Neural progenitor cell (in vitro differentiated cells): ENCODE results near the gene MPV17L. TPM values are rescaled to one million over a fixed set of nuclear protein-coding genes. Genes with fewer than 3 reads are reported as not detected.
"Not testable (repeated sequence)": the region's sequence is repeated elsewhere in the genome, so short reads cannot be mapped to it uniquely, and the experiment has no call there.

Experiments
- DNase-seq: peaks from one replicate; pipeline ENCODE4 v3.0.0-alpha.2; 2016; ENCODE audit warnings: low spot score
- H2AFZ ChIP-seq: fragments of 200-600 bp; sonication (generic); replicated peaks from 2 replicates; pipeline ENCODE4 v1.6.1; 2016; ENCODE audit warnings: antibody characterized with exemption
- H3F3A ChIP-seq: fragments of 200-600 bp; sonication (generic); 2 replicates; pipeline ENCODE4 v1.6.1; 2016; ENCODE audit warnings: antibody characterized with exemption, low read depth
- H3K27ac ChIP-seq: fragments of 200-600 bp; sonication (generic); 2 replicates; pipeline ENCODE4 v1.5.1; 2016; ENCODE audit warnings: mild to moderate bottlenecking
- H3K27me3 ChIP-seq: fragments of 200-600 bp; sonication (generic); 2 replicates; pipeline ENCODE4 v1.6.1; 2016; ENCODE audit warnings: mild to moderate bottlenecking, moderate library complexity
- H3K36me3 ChIP-seq: fragments of 200-600 bp; sonication (generic); 2 replicates; pipeline ENCODE4 v1.5.1; 2016
- H3K4me1 ChIP-seq: fragments of 200-600 bp; sonication (generic); 2 replicates; pipeline ENCODE4 v1.6.1; 2016; ENCODE audit warnings: mixed run types
- H3K4me2 ChIP-seq: fragments of 200-600 bp; sonication (generic); 2 replicates; pipeline ENCODE4 v1.6.1; 2016
- H3K4me3 ChIP-seq: fragments of 200-600 bp; sonication (generic); 2 replicates; pipeline ENCODE4 v1.5.1; 2016
- H3K79me2 ChIP-seq: fragments of 200-600 bp; sonication (generic); 2 replicates; pipeline ENCODE4 v1.6.1; 2016; ENCODE audit warnings: low read depth
- H3K9ac ChIP-seq: fragments of 200-600 bp; sonication (generic); 2 replicates; pipeline ENCODE4 v1.6.1; 2016
- H3K9me3 ChIP-seq: fragments of 200-600 bp; sonication (generic); 2 replicates; pipeline ENCODE4 v1.5.1; 2016; ENCODE audit warnings: low read depth
- H4K20me1 ChIP-seq: fragments of 200-600 bp; sonication (generic); 2 replicates; pipeline ENCODE4 v1.6.1; 2016; ENCODE audit warnings: low read depth
- H3K27ac Mint-ChIP-seq: 3 replicates; pipeline ENCODE4 v1.8.0; 2021; ENCODE audit warnings: mixed read lengths
- H3K27me3 Mint-ChIP-seq: 2 replicates; pipeline ENCODE4 v1.8.0; 2022; ENCODE audit warnings: low read depth, mild to moderate bottlenecking, inconsistent platforms, moderate library complexity, mixed read lengths; ENCODE audit not compliant: insufficient read depth
- H3K36me3 Mint-ChIP-seq: 3 replicates; pipeline ENCODE4 v1.8.0; 2021; ENCODE audit warnings: mixed read lengths
- H3K4me1 Mint-ChIP-seq: 3 replicates; pipeline ENCODE4 v1.8.0; 2021; ENCODE audit warnings: mixed read lengths
- H3K4me3 Mint-ChIP-seq: 3 replicates; pipeline ENCODE4 v1.8.0; 2021; ENCODE audit warnings: mild to moderate bottlenecking, moderate library complexity, mixed read lengths
- H3K9me3 Mint-ChIP-seq: 3 replicates; pipeline ENCODE4 v1.8.0; 2020; ENCODE audit warnings: mixed read lengths
- EZH2 ChIP-seq: fragments of 200-600 bp; sonication (generic); IDR thresholded peaks from 2 replicates; pipeline ENCODE4 v1.6.1; 2017; ENCODE audit warnings: antibody characterized with exemption, mild to moderate bottlenecking, moderate library complexity
- EZH2phosphoT487 ChIP-seq: fragments of 200-600 bp; sonication (generic); IDR thresholded peaks from 2 replicates; pipeline ENCODE4 v1.6.1; 2017; ENCODE audit warnings: antibody characterized with exemption
- total RNA-seq: library from RNA; depleted of rRNA; stranded (reverse); fragments of >200 nt; gene quantifications from 2 replicates; pipeline ENCODE4 v1.2.3, GENCODE V29; 2015; ENCODE audit warnings: low replicate concordance
- TF ChIP-seq, protein P1 (sequence below): fragments of 200-600 bp; sonication (generic); IDR thresholded peaks from 2 replicates; pipeline ENCODE4 v1.5.1; 2017; ENCODE audit warnings: antibody characterized with exemption, mild to moderate bottlenecking

Gene MPV17L
- total RNA-seq, 1 donor from 2014 or later = 0.30 TPM

DNA sequence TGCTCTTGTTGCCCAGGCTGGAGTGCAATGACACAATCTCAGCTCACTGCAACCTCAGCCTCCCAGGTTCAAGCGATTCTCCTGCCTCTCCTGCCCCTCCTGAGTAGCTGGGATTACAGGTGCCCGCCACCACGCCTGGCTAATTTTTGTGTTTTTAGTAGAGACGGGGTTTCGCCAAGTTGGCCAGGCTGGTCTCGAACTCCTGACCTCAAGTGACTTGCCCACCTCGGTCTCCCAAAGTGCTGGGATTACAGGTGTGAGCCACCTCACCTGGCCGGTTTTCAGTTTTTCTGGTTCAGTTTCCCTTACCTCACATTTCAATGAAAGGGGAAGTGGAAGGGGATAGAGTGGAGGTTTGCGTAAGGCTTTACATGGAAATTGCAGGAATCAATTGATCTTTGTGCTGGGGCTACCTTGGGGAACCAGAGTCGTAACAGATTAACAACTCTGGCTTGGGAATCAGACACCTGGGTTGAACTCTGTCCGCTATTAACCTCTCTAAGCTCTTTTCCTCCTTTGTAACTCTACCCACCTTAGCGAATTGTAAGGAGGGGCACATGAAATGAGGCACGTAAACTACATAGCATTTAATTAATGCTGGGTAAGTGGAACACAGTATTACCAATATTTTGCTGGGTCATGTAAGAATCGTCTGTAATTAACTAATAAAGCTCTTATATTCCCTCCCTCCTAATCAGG lies 3.2 kb downstream of the MPV17L start:
- no peak overlapping the region for H3K27ac Mint-ChIP-seq

DNA sequence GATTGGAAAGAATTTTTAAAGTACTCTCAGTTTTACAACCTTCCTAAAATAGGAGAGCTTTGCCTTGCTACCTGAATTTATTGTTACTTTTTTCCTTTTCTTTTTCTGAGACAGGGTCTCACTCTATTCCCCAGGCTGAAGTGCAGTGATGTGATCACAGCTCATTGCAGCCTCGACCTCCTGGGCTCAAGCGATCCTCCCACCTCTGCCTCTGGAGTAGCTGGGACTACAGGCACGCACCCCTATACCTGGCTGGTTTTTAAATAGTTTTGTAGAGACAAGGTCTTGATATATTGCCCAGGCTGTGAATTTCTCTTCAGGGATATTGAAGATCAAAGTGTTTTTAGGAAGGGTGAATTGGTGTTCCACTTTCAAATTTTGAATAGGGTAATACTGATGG lies 3.8 kb downstream of the MPV17L start:
- TF ChIP-seq, protein P1, sequence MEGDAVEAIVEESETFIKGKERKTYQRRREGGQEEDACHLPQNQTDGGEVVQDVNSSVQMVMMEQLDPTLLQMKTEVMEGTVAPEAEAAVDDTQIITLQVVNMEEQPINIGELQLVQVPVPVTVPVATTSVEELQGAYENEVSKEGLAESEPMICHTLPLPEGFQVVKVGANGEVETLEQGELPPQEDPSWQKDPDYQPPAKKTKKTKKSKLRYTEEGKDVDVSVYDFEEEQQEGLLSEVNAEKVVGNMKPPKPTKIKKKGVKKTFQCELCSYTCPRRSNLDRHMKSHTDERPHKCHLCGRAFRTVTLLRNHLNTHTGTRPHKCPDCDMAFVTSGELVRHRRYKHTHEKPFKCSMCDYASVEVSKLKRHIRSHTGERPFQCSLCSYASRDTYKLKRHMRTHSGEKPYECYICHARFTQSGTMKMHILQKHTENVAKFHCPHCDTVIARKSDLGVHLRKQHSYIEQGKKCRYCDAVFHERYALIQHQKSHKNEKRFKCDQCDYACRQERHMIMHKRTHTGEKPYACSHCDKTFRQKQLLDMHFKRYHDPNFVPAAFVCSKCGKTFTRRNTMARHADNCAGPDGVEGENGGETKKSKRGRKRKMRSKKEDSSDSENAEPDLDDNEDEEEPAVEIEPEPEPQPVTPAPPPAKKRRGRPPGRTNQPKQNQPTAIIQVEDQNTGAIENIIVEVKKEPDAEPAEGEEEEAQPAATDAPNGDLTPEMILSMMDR = no peak
- no peak for TF ChIP-seq EZH2
- TF ChIP-seq EZH2phosphoT487 = no peak
- peaks cover 11% of the 10 kb centered on the region for H3K27me3 Mint-ChIP-seq
- no peaks in the 10 kb centered on the region for H3K4me1 Mint-ChIP-seq

More for the DNA sequence above, 3.2 kb downstream of the MPV17L start:
- no peaks in the 10 kb centered on the region for H3K9me3 Mint-ChIP-seq
- Histone ChIP-seq H3K4me1 (no peaks in the 10 kb centered on the region), H3K4me2 (no peak overlapping the region), H3K27ac (no peak overlapping the region), H3K4me3 (no peak overlapping the region), H3K79me2 (no peaks in the 10 kb centered on the region), H3K27me3 (peaks cover 13% of the 10 kb centered on the region), H3K9me3 (no peaks in the 10 kb centered on the region), H3K36me3 (no peaks in the 10 kb centered on the region), H3F3A (no peaks in the 10 kb centered on the region), H2AFZ (no peak overlapping the region), H3K9ac (no peak overlapping the region), H4K20me1 (no peaks in the 10 kb centered on the region)
- peaks cover 11% of the 10 kb centered on the region for H3K27me3 Mint-ChIP-seq
- DNase-seq = no peak
- H3K4me3 Mint-ChIP-seq = no peak overlapping the region
- H3K36me3 Mint-ChIP-seq = no peaks in the 10 kb centered on the region
- TF ChIP-seq EZH2 (no peak), EZH2phosphoT487 (no peak)
- TF ChIP-seq, protein P1 = no peak
- H3K4me1 Mint-ChIP-seq = no peaks in the 10 kb centered on the region

DNA sequence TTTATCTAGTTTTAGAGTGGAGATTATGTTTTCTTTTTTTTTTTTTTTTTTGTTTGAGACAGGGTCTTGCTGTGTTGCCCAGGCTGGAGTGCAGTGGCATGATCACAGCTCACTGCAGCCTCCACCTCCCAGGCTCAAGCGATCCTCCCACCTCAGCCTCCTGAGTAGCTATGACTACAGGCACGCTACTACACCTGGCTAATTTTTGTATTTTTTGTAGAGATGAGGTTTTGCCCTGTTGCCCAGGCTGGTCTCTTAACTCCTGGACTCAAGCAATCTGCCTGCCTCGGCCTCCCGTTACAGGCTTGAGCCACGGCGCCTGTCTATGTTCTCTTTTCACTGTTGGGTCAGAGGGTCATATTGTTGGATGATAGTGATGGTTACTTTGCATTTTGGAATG lies 4.8 kb downstream of the MPV17L start:
- not testable (repeated sequence) for H3K9ac ChIP-seq, H3K4me3 Mint-ChIP-seq, H3K27ac ChIP-seq, H3K4me3 ChIP-seq, H3K4me1 ChIP-seq, H3K27me3 Mint-ChIP-seq, H3K4me1 Mint-ChIP-seq, H3K27ac Mint-ChIP-seq, H4K20me1 ChIP-seq, H3K9me3 ChIP-seq, H3K36me3 ChIP-seq, DNase-seq, H3K9me3 Mint-ChIP-seq, H3K36me3 Mint-ChIP-seq, H3K4me2 ChIP-seq, H3F3A ChIP-seq, H3K79me2 ChIP-seq, H2AFZ ChIP-seq
- H3K27me3 ChIP-seq = peaks cover 13% of the 10 kb centered on the region

More for the DNA sequence above, 3.8 kb downstream of the MPV17L start:
- no peaks in the 10 kb centered on the region for H3K79me2 ChIP-seq
- H3K4me3 Mint-ChIP-seq = no peak overlapping the region
- no peaks in the 10 kb centered on the region for H3K9me3 ChIP-seq
- no peaks in the 10 kb centered on the region for H3K4me1 ChIP-seq
- no peaks in the 10 kb centered on the region for H3K9me3 Mint-ChIP-seq
- no peak overlapping the region for H3K27ac ChIP-seq
- no peaks in the 10 kb centered on the region for H4K20me1 ChIP-seq
- no peaks in the 10 kb centered on the region for H3K36me3 ChIP-seq
- DNase-seq = no peak
- no peaks in the 10 kb centered on the region for H3F3A ChIP-seq
- H3K27me3 ChIP-seq = peaks cover 13% of the 10 kb centered on the region
- no peaks in the 10 kb centered on the region for H3K36me3 Mint-ChIP-seq
- H3K4me3 ChIP-seq = no peak overlapping the region
- H2AFZ ChIP-seq = no peak overlapping the region
- no peak overlapping the region for H3K27ac Mint-ChIP-seq
- no peak overlapping the region for H3K9ac ChIP-seq
- no peak overlapping the region for H3K4me2 ChIP-seq

DNA sequence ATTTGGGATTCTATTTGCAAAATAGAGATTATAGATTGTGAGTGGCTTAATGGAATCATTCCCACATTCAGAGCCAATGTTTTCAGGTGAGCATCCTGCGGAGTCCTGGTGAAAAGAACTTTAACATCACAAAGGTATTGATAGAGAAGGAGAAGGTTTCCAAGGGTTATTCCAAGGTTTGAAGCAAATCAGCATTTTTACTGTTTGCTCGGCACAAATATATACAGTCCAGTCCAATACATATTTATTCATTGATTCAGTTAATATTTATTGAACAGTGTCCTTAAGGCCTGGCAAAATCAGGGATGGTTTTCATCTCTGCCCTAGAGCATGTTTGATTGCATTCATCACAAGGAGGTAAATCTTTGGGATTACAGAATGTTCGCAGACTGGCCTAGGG lies 6.4 kb downstream of the MPV17L start:
- no peak overlapping the region for H3K27ac Mint-ChIP-seq
- H3F3A ChIP-seq = no peaks in the 10 kb centered on the region
- no peak overlapping the region for H3K4me3 Mint-ChIP-seq
- no peaks in the 10 kb centered on the region for H4K20me1 ChIP-seq
- no peaks in the 10 kb centered on the region for H3K36me3 ChIP-seq
- no peak for DNase-seq
- H3K4me3 ChIP-seq = no peak overlapping the region
- no peaks in the 10 kb centered on the region for H3K36me3 Mint-ChIP-seq
- TF ChIP-seq, protein P1 = no peak
- TF ChIP-seq EZH2 (no peak), EZH2phosphoT487 (no peak)
- no peak overlapping the region for H3K9ac ChIP-seq
- H3K27me3 Mint-ChIP-seq = peaks cover 4% of the 10 kb centered on the region
- no peaks in the 10 kb centered on the region for H3K9me3 Mint-ChIP-seq
- H3K27ac ChIP-seq = no peak overlapping the region
- no peak overlapping the region for H3K4me2 ChIP-seq
- H2AFZ ChIP-seq = no peak overlapping the region
- H3K79me2 ChIP-seq = no peaks in the 10 kb centered on the region
- no peaks in the 10 kb centered on the region for H3K4me1 Mint-ChIP-seq
- H3K27me3 ChIP-seq = no peaks in the 10 kb centered on the region
- H3K4me1 ChIP-seq = no peaks in the 10 kb centered on the region
- H3K9me3 ChIP-seq = no peaks in the 10 kb centered on the region
